Measurements from ENCODE around the gene GARIN3.
"Not testable (repeated sequence)": the region's sequence is repeated elsewhere in the genome, so short reads cannot be mapped to it uniquely, and the experiment has no call there.

The GARIN3 gene

DNA sequence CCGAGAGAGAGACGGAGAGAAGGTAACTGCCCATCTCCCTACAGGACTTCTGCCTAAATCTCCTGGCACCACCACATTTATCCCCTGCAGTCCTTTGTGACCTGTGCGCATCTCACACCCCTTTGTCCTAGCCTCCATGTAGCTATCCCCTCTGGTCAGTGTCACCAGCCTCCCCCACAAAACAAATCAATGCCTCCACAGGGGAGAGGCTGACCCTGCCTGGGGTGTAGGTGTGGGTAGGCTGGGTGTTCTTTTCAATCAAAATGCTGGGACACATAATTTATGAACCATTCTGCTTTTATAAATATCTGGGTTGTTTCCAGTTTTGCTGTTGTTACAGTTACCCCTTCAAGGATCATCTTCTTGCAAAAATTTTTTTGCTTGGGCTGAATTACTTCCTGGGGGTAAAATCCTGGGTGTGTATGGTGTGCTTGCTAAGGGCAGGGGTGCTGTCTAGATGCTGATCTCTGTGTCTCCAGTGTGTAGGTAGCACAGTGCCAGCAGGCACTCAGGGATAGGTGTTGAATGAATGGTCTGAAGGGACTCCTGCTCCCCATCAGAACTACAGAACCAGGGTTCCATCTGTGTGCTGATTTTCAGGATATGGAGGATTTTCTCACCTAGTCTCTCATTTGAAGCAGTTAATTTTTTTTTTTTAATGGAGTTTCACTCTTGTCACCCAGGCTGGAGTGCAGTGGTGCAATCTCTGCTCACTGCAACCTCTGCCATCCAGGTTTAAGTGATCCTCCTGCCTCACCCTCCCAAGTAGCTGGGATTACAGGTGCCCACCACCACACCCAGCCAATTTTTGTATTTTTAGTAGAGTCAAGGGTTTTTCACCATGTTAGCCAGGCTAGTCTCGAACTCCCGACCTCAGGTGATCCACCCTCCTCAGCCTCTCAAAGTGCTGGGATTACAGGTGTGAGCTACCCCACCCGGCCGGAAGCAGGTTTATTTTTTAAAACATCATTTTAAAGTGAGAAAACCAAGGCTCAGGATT lies at the start of gene GARIN3:
TSS of gene GARIN3 (minus strand) at position 51 of the 1,000 bp plus-strand sequence. CDS start 96 bp downstream, outside the sequence.
- Histone ChIP-seq H3K27ac (peak within 1 kb of the TSS in 1 of 21 experiments; percentile 51), H3K4me3 (no peak within 1 kb of the TSS)

DNA sequence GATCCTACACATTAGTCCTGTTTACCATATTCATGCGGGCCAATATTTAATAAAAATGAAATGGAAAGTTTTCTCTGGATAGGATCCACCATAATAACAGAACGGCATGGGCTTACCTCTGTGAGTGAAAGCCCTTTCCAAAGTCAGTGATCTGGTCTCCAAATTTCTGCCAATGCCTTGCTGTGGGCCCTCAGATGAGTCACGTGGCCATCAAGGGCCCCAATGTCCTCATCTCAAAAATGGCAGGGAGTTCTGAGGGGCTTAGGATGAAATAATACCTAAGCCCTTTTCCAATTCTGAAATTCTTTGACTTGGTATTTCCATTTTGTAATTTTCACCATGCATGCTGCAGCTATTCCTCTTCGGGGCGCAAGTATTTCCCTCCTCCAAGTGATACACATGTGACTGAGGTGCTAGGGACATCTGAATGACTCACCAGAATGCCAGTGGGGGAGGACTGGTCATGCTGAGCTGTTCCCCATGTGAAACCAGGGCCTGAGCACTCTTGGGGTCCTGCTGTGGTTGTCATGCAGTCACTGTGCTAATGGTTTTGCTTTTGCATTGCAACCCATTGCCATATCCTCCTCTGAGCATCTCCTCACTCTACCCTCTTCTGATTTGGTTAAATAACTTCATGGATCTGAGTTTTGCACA lies 49.6 kb upstream of the GARIN3 start:
- H3K27ac ChIP-seq = peak overlapping the region in 4 of 21 experiments; percentile 6 to 72 (median 36)

DNA sequence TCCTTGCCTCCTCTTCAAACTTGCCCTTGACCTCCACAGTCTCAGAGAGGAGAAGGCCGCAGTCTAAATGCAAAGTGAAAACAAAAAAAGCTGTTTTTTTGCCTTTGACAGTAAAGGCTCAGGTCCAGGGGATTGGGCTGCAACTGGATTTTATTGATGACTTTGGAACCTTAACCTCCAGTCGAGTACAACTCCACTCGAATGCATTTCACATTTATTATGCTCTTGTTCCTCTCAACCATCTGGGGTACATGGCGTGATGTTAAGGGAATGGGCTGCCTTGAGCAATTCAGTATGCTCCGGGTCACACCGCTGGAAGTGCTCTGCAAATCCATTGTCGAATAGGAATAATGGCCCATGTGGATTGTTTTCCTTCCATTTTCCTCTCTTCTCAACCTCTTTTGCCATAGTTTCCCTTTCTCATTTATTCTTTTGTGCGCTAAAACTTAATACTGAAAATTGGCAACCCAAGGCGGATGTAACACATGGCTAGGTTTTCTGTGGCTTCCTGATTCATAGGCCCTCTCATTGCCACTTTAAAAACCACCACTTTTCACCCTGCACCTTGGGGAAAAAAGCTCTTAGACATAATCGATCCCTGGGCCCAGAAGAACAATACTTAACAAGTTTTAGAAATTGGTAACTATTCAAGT lies 48.9 kb upstream of the GARIN3 start:
- H3K27ac ChIP-seq = peak overlapping the region in 3 of 21 experiments; percentile 20 to 72 (median 51)

More for the DNA sequence above, 49.6 kb upstream of the GARIN3 start:
- H3K4me3 ChIP-seq = no peak overlapping the region

DNA sequence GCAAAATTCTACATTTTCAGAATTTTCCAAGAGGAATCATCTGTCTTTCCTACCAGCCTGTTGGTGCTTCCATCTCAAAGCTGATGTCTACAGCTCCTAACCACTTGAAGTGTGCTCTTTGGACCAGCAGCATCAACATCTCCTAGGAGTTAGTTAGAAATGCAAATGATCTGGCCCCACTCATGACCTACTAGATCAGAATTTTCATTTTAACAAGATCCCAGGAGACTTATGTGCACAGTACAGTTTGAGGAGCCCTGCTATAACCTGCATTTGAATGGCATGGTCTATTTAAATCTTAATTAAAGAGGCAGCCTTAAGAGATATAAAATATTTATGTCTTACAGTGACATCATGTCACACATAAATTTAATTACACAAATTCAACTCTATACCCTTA lies 48.4 kb upstream of the GARIN3 start:
- Histone ChIP-seq H3K27ac (peak overlapping the region in 2 of 21 experiments; percentile 20 to 72), H3K4me3 (no peak overlapping the region)

More for the DNA sequence above, 48.9 kb upstream of the GARIN3 start:
- no peak overlapping the region for H3K4me3 ChIP-seq

DNA sequence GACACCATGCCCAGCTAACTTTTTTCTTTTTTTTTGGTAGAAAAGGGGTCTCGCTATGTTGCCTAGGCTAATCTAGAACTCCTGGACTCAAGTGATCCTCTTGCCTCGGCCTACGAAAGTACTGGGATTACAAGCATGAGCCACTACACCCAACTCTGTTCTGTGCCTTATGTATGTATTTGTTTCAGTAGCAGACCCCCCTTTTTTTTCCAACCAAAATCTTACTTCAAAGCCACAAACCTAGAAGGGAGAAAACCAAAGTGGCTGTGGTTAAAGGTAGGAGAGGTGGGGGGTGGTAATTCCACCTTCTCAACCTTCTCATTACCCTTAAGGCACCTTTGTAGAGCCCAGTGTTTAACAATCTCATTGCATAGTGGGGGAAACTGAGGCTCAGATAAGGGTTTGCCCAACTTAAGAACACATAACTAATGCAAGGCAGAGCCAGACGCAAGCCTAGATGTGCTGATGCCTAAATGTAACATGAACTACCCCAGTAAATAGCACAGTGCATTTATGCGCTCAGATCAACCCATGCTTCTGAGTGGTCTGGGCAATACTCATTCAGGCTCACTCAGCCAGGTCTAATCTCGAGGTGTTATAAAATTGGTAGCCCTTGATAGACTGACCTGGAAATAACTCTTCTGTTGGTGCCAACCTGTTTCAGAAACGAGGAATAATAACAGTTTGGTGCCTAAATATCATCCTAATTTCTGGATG lies 47.6 kb upstream of the GARIN3 start:
- H3K27ac ChIP-seq = peak overlapping the region in 1 of 21 experiments; percentile 72
- H3K4me3 ChIP-seq = no peak overlapping the region

DNA sequence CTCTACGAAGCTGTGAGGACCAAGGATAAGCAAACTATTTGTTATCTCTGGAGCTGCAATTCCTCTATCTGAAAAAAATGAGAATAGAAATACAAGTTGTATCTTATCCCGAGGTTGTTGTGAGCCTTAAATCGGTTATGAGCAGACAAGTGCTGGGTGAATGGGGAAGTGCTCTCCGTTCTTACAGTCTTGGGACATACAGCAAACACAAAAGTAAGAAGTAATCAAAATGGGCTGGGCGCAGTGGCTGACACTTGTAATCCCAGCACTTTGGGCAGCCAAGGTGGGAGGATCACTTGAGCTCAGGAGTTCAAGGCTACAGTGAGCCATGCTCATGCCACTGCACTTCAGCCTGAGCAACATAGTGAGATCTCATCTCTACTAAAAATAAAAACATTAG lies 46.2 kb upstream of the GARIN3 start:
- H3K4me3 ChIP-seq = no peak overlapping the region
- no peak overlapping the region for H3K27ac ChIP-seq

DNA sequence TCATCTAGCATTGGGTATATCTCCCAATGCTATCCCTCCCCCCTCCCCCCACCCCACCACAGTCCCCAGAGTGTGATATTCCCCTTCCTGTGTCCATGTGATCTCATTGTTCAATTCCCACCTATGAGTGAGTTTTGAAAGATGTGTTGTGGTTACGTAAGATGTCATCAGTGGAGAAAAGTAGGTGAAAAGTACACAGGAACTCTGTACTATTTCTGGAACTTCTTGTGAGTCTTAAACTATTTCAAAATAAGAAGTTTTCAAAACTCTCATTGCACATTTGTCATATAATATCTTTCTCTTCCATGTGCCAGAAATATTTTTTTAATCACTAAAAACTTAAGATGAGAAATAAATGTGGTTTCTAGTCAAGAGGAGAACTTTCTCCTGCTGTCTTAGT lies 44.6 kb upstream of the GARIN3 start:
- not testable (repeated sequence) for H3K4me3 ChIP-seq, H3K27ac ChIP-seq

DNA sequence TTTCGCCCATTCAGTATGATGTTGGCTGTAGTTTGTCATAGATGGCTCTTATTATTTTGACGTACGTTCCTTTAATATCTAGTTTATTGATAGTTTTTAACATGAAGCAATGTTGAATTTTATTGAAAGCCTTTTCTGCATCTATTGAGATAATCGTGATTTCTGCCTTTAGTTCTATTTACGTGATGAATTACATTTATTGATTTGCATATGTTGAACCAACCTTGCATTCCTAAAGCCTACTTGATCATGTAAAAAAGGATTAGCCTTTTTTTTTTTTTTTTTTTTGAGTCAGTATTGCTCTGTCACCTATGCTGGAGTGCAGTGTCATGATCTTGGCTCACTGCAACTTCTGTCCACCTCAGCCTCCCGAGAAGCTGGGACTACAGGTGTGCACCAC lies 39.6 kb upstream of the GARIN3 start:
- Histone ChIP-seq H3K27ac (no peak overlapping the region), H3K4me3 (no peak overlapping the region)

DNA sequence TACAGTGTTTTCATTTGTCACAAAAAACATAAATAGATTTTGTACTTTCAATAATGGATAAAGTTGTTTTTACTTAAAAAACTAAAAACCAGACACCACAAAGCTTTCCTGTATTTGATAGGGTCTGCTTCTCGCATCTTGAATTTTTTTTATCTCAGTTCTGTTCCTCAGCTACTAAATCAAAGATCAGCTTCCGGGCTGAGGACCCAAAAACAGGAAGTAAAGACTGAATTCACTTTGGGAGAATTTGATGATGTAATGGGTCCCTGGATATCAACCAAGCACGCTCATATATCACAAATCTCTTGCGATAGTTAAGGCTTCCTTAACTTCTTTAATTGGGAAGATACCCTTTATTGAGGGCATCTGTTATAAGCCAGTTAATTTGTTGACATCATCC lies 38.7 kb upstream of the GARIN3 start:
- peak overlapping the region in 1 of 21 experiments; percentile 77 for H3K27ac ChIP-seq

DNA sequence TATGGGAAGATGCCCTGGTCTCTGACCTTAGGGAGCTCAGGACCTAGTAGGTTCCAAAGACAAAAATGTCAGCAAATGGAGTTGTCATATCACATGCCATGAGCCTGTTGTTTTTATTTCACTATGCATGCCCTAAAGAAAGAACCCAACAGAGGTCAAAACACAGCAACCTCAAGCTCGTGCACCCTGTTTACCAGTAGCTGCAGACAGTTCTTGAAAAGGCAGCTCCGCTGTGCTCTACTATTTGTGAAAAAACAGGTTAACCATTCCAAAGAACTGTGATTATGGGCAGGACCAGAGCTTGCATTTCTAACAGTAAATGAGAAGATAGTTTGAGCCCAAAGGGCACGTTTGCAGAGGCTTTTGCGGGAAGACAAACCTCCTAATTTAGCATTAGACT lies 37.4 kb upstream of the GARIN3 start:
- Histone ChIP-seq H3K4me3 (no peak overlapping the region), H3K27ac (peak overlapping the region in 3 of 21 experiments; percentile 16 to 77 (median 55))

More for the DNA sequence above, 38.7 kb upstream of the GARIN3 start:
- H3K4me3 ChIP-seq = no peak overlapping the region

DNA sequence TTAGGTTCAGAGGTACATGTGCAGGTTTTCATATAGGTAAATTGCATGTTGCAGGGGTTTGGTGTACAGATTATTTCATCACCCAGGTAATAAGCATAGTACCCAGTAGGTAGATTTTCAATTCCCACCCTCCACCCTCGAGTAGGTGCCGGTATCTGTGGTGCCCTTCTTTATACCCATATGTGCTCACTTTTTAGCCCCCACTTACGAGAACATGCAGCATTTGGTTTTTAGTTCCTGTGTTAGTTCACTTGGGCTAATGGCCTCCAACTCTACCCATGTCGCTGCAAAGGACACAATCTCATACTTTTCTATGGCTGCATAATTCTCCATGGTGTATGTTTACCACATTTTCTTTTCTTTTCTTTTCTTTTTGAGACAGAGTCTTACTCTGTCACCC lies 35.8 kb upstream of the GARIN3 start:
- peak overlapping the region in 1 of 21 experiments; percentile 46 for H3K27ac ChIP-seq
- H3K4me3 ChIP-seq = no peak overlapping the region

DNA sequence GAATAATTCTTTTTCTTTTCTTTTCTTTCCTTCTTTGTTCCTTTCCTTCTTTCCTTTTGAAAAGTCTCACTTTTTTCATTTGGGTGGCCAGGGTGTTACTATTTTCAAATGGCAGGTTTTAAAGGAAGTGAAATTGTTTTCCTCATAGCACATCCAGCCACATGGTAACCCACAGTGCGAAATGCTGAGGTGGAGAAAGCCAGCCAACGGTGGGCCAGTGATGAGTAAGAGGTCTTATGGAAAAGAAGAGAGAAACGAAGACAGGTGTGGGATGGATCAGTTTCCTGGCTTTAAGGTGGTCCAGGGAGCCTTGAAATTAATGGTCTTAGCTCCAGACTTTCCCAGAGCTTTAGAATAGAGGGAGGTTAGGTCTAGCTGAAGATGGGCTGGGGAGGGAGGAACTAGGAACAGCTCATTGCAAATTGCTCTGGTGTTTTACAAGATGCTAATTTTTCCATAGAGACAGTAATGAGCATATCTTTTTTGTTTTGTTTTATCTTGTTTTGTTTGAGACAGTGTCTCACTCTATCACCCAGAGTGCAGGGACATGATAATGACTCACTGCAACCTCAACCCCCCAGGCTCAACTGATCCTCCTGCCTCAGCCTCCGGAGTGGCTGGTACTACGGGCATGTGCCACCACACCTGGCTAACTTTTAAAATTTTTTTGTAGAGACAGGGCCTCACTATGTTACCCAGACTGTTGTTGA lies 32.4 kb upstream of the GARIN3 start:
- Histone ChIP-seq H3K4me3 (no peak overlapping the region), H3K27ac (peak overlapping the region in 2 of 21 experiments; percentile 50 to 68)

DNA sequence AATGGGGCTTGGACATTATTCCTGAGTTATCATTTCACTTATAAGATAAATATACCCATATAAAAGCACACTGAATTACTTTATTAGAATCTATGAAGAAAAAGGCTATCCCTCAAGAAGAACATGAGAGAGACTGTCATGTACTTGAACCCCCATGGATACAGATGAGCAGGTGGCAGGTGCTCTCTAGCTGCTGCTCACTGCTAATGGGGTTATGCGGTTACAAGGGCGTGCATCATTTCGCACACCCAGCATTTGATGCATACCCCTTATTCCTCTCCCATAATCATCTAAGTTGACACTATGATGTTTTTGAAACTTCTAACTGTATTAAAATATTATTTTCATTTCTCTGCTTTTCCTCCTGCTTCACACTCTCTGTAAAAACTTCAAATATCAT lies 31.0 kb upstream of the GARIN3 start:
- Histone ChIP-seq H3K27ac (peak overlapping the region in 1 of 21 experiments; percentile 68), H3K4me3 (no peak overlapping the region)

DNA sequence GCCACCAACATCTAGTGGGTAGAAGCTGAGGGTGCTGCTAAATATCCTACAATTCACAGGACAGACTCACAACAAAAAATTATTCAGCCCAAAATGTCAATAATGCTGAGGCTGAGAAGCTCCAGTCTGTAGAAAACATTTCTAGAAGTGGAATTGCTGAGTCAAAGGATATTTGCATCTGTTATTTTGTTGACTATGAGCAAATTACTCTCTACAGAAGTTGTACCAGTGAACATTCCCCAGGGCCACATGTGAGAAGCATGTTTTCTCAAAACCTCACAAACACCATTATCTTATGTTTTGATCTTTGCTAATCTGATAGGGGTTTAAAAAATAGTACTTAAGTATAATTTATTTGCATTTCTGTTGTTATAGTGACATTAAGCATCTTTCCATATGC lies 30.0 kb upstream of the GARIN3 start:
- H3K27ac ChIP-seq = peak overlapping the region in 2 of 21 experiments; percentile 43 to 68

DNA sequence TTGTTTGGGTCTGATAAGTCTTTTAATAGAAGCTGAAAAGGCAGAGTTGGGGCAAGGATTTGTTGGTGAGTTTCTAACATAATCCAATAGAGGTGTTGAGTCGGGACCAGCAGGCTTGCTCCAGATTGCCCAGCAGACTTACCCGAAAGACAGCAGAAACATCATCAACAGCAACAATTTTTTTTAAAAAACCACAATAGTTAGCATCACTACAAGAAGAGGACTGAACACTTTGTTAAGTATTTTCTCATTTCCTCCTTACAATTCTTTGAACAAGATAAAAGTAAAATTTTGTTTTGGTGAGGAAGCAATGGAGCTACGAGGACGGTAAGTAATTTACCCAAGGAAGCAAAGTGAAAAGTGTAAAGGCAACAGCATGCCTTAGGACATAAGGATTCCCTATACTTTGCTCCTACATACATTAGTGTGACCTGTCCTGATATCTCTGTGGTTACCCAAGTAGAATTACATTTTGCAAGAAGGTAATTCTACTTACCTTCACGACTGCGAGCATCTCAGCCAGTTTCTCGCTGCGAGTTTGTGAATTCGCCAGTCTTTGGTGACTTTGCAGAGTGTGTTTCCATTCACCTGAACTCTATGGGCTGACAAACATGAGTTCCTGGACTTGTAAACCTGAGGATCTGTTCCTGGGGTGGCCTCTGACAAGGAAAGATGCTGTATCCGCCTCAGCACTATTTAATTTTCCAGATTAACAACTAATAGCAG lies 27.8 kb upstream of the GARIN3 start:
- H3K27ac ChIP-seq = peak overlapping the region in 8 of 21 experiments; percentile 15 to 80 (median 50)
- H3K4me3 ChIP-seq = no peak overlapping the region

More for the DNA sequence above, 30.0 kb upstream of the GARIN3 start:
- H3K4me3 ChIP-seq = no peak overlapping the region

DNA sequence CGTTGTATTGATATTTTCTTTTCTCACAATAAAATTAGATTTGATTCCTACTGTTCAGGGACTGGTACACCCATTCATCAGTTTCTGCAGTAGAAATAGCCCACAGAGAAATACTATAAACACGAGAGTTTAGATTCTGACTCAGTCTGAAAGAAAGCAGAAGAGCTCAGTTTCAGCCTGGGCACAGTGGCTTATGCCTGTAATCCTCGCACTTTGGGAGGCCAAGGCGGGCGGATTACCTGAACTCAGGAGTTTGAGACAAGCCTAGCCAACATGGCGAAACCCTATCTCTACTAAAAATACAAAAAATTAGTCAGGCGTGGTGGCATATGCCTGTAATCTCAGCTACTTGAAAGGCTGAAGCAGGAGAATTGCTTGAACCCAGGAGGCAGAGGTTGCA lies 23.2 kb upstream of the GARIN3 start:
- Histone ChIP-seq H3K27ac (peak overlapping the region in 3 of 21 experiments; percentile 1 to 67 (median 46)), H3K4me3 (no peak overlapping the region)

DNA sequence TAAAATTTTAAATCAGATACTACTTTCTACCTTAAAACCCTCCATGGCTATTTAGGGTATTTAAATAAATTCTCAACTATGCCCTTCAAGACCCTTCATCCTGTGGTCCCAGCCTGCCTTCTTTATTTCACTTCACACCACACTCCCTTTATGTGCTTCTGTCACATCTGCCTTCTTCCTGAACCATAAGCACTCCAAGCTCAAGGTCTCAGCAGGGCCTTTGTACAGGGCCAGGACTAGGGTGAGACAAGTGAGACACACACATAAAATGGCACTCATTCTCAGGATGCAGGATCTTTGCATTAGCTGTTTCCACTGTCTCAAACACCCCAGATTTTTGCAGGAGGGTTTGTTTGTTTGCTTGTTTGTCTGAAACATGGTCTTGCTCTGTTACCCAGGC lies 22.2 kb upstream of the GARIN3 start:
- Histone ChIP-seq H3K27ac (peak overlapping the region in 4 of 21 experiments; percentile 23 to 67 (median 46)), H3K4me3 (no peak overlapping the region)

Measured in skin epidermis (tissue), 12 donors.